Lower lobe of right lung (tissue), 2 donors: ENCODE measurements around the gene MVP. TPM values are rescaled to one million over a fixed set of nuclear protein-coding genes. Genes with fewer than 3 reads are reported as not detected.

ENCODE experiments used
- ATAC-seq, 2 donors: fragments of 200-7000 bp; cut with Tn5 transposase; one replicate each; pipeline ENCODE4 v1.9.1; 2020 to 2022; ENCODE audit warnings: mild to moderate bottlenecking in 2 of 2, moderate library complexity in 2 of 2
- DNase-seq: peaks from one replicate; pipeline ENCODE4 v3.0.0-alpha.2; 2020
- H3K27ac ChIP-seq: fragments of 200-600 bp; one replicate; pipeline ENCODE4 v1.8.0; 2022
- H3K27me3 ChIP-seq: fragments of 200-600 bp; one replicate; pipeline ENCODE4 v1.8.0; 2022; ENCODE audit warnings: low read depth
- H3K36me3 ChIP-seq: fragments of 200-600 bp; one replicate; pipeline ENCODE4 v1.8.0; 2022; ENCODE audit warnings: mild to moderate bottlenecking
- H3K4me1 ChIP-seq: fragments of 200-600 bp; one replicate; pipeline ENCODE4 v1.8.0; 2022
- H3K4me3 ChIP-seq: fragments of 200-600 bp; one replicate; pipeline ENCODE4 v1.8.0; 2022; ENCODE audit warnings: mild to moderate bottlenecking
- H3K9me3 ChIP-seq: fragments of 200-600 bp; one replicate; pipeline ENCODE4 v1.8.0; 2022
- CTCF ChIP-seq: fragments of 200-600 bp; IDR thresholded peaks from one replicate; pipeline ENCODE4 v1.8.0; 2022; ENCODE audit warnings: antibody characterized with exemption, mild to moderate bottlenecking
- intact Hi-C: fragments of 100-400 bp; cut with DNase I; formaldehyde crosslinking; loops from one replicate; pipeline ENCODE4 v1.11.0; 2022
- total RNA-seq: library from RNA; stranded (reverse); fragmentation: NEBNext Ultra II Directional; extraction: Animal tissue kit (Norgen Biotek cat#: 25700); gene quantifications from one replicate; pipeline ENCODE4 v1.2.1, GENCODE V29; 2021
- donor health status: DM: no; HTN: yes; CAD: no; lungs with severe emphysema.

MVP gene
- total RNA-seq, 1 donor from 2014 or later = 248 TPM

GRCh38 chr16:29809850-29810698 lies 10.2 kb upstream of the MVP start:
- H3K4me1 ChIP-seq = peaks cover 58% of the 10 kb centered on the region
- TF ChIP-seq CTCF = no peak
- no peak overlapping the region for H3K4me3 ChIP-seq
- DNase-seq (no peak), ATAC-seq (no peak)
- no peaks in the 10 kb centered on the region for H3K9me3 ChIP-seq
- intact Hi-C loops = no loop called here
- H3K27ac ChIP-seq = peak overlapping the region; percentile 31
- peaks cover 21% of the 10 kb centered on the region for H3K36me3 ChIP-seq
- H3K27me3 ChIP-seq = no peaks in the 10 kb centered on the region

GRCh38 chr16:29810699-29811169 lies 9.5 kb upstream of the MVP start:
- peak overlapping the region; percentile 61 for H3K4me3 ChIP-seq
- H3K9me3 ChIP-seq = no peaks in the 10 kb centered on the region
- DNase-seq (no peak), ATAC-seq (no peak)
- H3K27ac ChIP-seq = peak overlapping the region; percentile 80
- TF ChIP-seq CTCF = no peak
- intact Hi-C loops = no loop called here
- peaks cover 21% of the 10 kb centered on the region for H3K36me3 ChIP-seq
- peaks cover 61% of the 10 kb centered on the region for H3K4me1 ChIP-seq
- no peaks in the 10 kb centered on the region for H3K27me3 ChIP-seq

- DNase-seq = peak; percentile 98
- ATAC-seq = peak; percentile 79 to 80
- H3K9me3 ChIP-seq = no peaks in the 10 kb centered on the region
- peaks cover 21% of the 10 kb centered on the region for H3K36me3 ChIP-seq
- intact Hi-C loops = no loop called here
- H3K4me3 ChIP-seq = peak overlapping the region; percentile 61
- H3K4me1 ChIP-seq = peaks cover 61% of the 10 kb centered on the region
- no peak for TF ChIP-seq CTCF
- H3K27me3 ChIP-seq = no peaks in the 10 kb centered on the region
- peak overlapping the region; percentile 80 for H3K27ac ChIP-seq
These were observed 8.9 kb upstream of the MVP start for GRCh38 chr16:29811170-29811895.

GRCh38 chr16:29811896-29812665 lies 8.2 kb upstream of the MVP start, which contains the start of gene PRRT2:
Gene PRRT2 (plus strand): TSS chr16:29812193. CDS start chr16:29813055, 862 bp downstream.
- TF ChIP-seq CTCF = no peak
- Histone ChIP-seq H3K36me3 (peaks cover 21% of the 10 kb centered on the region), H3K27ac (peak within 1 kb of the TSS; percentile 80), H3K9me3 (no peaks in the 10 kb centered on the region), H3K27me3 (no peaks in the 10 kb centered on the region), H3K4me3 (peak within 1 kb of the TSS; percentile 61), H3K4me1 (peaks cover 65% of the 10 kb centered on the region)
- DNase-seq = peak; percentile 73
- ATAC-seq = no peak
- intact Hi-C loops = no loop called here
